IMR-90 (cell line): ENCODE results near the gene C3orf52. TPM values are rescaled to one million over a fixed set of nuclear protein-coding genes. Genes with fewer than 3 reads are reported as not detected.

ENCODE experiments used
- ATAC-seq: fragments of 200-7000 bp; cut with Tn5 transposase; 2 replicates; pipeline ENCODE4 v1.9.1; 2020; ENCODE audit warnings: low read depth, mild to moderate bottlenecking, moderate library complexity
- BruUV-seq: library from RNA; stranded (reverse); fragments of 400-500 nt; replicated peaks from 2 replicates; lab custom pipeline; 2021; lab: Mats Ljungman, UMichigan
- CTCF ChIA-PET: fragments of 300-600 bp; formaldehyde crosslinking; extraction: SDS; loops from one replicate; lab custom pipeline; 2021; ENCODE audit warnings: antibody characterized with exemption; lab: Yijun Ruan, JAX
- POLR2A ChIA-PET: fragments of 300-600 bp; sonication (Branson Sonifier 250); formaldehyde crosslinking; loops from one replicate; lab custom pipeline; 2022; ENCODE audit warnings: antibody characterized with exemption; ENCODE audit not compliant: unreplicated experiment; lab: Charles Lee
- DNase-seq: peaks from one replicate; pipeline ENCODE4 v3.0.0; 2013
- H2AFZ ChIP-seq: replicated peaks from 2 replicates; pipeline ENCODE3; 2013; ENCODE audit warnings: low read length, mild to moderate bottlenecking; ENCODE audit not compliant: poor library complexity
- H2AK5ac ChIP-seq: 2 replicates; pipeline ENCODE4 v1.6.1; 2013; ENCODE audit warnings: low read depth, low read length, inconsistent platforms
- H2AK9ac ChIP-seq: replicated peaks from 2 replicates; pipeline ENCODE3; 2013; ENCODE audit warnings: mild to moderate bottlenecking, low read depth, low read length, moderate library complexity; ENCODE audit not compliant: poor library complexity
- H2BK120ac ChIP-seq: 2 replicates; pipeline ENCODE4 v1.6.1; 2013; ENCODE audit warnings: low read depth, low read length, inconsistent platforms
- H2BK15ac ChIP-seq: 3 replicates; pipeline ENCODE4 v1.6.1; 2013; ENCODE audit warnings: low read depth, low read length, inconsistent platforms
- H2BK20ac ChIP-seq: 2 replicates; pipeline ENCODE4 v1.6.1; 2013; ENCODE audit warnings: low read depth, mild to moderate bottlenecking, inconsistent platforms, low read length, moderate library complexity
- H2BK5ac ChIP-seq: 2 replicates; pipeline ENCODE4 v1.6.1; 2013; ENCODE audit warnings: mild to moderate bottlenecking, low read depth, low read length, inconsistent platforms; ENCODE audit not compliant: poor library complexity, severe bottlenecking
- H3K14ac ChIP-seq: replicated peaks from 2 replicates; pipeline ENCODE4 v1.6.1; 2013; ENCODE audit warnings: low read depth, low read length, inconsistent platforms
- H3K18ac ChIP-seq: 2 replicates; pipeline ENCODE4 v1.6.1; 2013; ENCODE audit warnings: low read depth, low read length, control low read depth
- H3K23ac ChIP-seq: 2 replicates; pipeline ENCODE4 v1.6.1; 2013; ENCODE audit warnings: low read depth, low read length, inconsistent platforms
- H3K27ac ChIP-seq: 2 replicates; pipeline ENCODE4 v1.5.1; 2013; ENCODE audit warnings: mild to moderate bottlenecking, control low read depth, low read length; ENCODE audit not compliant: insufficient read depth
- H3K27me3 ChIP-seq: 2 replicates; pipeline ENCODE4 v1.6.1; 2013; ENCODE audit warnings: low read length; ENCODE audit not compliant: control insufficient read depth, insufficient read depth
- H3K36me3 ChIP-seq: 2 replicates; pipeline ENCODE4 v1.6.1; 2013; ENCODE audit warnings: low read length, mixed read lengths; ENCODE audit not compliant: control insufficient read depth, insufficient read depth
- H3K4ac ChIP-seq: 2 replicates; pipeline ENCODE4 v1.6.1; 2013; ENCODE audit warnings: low read depth, low read length, inconsistent platforms
- H3K4me1 ChIP-seq: 2 replicates; pipeline ENCODE4 v1.6.1; 2013; ENCODE audit warnings: low read length, mixed read lengths; ENCODE audit not compliant: control insufficient read depth, insufficient read depth
- H3K4me2 ChIP-seq: 2 replicates; pipeline ENCODE4 v1.6.1; 2013; ENCODE audit warnings: low read depth, mild to moderate bottlenecking, control low read depth, low read length, moderate library complexity
- H3K4me3 ChIP-seq: 2 replicates; pipeline ENCODE4 v1.5.1; 2013; ENCODE audit warnings: low read depth, mild to moderate bottlenecking, control low read depth, low read length, moderate library complexity; ENCODE audit not compliant: insufficient read depth
- H3K56ac ChIP-seq: 2 replicates; pipeline ENCODE4 v1.6.1; 2013; ENCODE audit warnings: low read length, inconsistent platforms; ENCODE audit not compliant: insufficient read depth; ENCODE audit errors: extremely low read depth
- H3K79me1 ChIP-seq, 2 experiments: 2 replicates each; pipeline ENCODE4 v1.6.1; 2013; ENCODE audit warnings: low read length in 2 of 2, inconsistent platforms in 1 of 2, low read depth in 1 of 2
- H3K9ac ChIP-seq: 2 replicates; pipeline ENCODE4 v1.6.1; 2013; ENCODE audit warnings: low read depth, low read length, control low read depth
- H3K9me1 ChIP-seq: 2 replicates; pipeline ENCODE4 v1.6.1; 2013; ENCODE audit warnings: low read length, inconsistent platforms; ENCODE audit not compliant: insufficient read depth
- H3K9me3 ChIP-seq: 2 replicates; pipeline ENCODE4 v1.6.1; 2013; ENCODE audit warnings: low read length; ENCODE audit not compliant: control insufficient read depth, insufficient read depth
- H4K20me1 ChIP-seq: 2 replicates; pipeline ENCODE4 v1.6.1; 2013; ENCODE audit warnings: low read length, inconsistent platforms; ENCODE audit not compliant: insufficient read depth
- H4K5ac ChIP-seq: 2 replicates; pipeline ENCODE4 v1.6.1; 2013; ENCODE audit warnings: mild to moderate bottlenecking, low read depth, low read length, control low read depth
- H4K8ac ChIP-seq, 2 experiments: 2 replicates each; pipeline ENCODE4 v1.6.1; 2013; ENCODE audit warnings: low read depth in 2 of 2, low read length in 2 of 2, control low read depth in 1 of 2, inconsistent platforms in 1 of 2
- H4K91ac ChIP-seq: 2 replicates; pipeline ENCODE4 v1.6.1; 2013; ENCODE audit warnings: low read depth, low read length, inconsistent platforms; ENCODE audit not compliant: insufficient read depth
- BHLHE40 ChIP-seq: fragments of 150-350 bp; IDR thresholded peaks from 2 replicates; pipeline ENCODE4 v1.6.1; 2016; ENCODE audit warnings: mild to moderate bottlenecking, low read depth, low read length
- CHD1 ChIP-seq: IDR thresholded peaks from 2 replicates; pipeline ENCODE4 v1.6.1; 2012; ENCODE audit warnings: low read depth, low read length, improper control_type of control experiment
- CTCF ChIP-seq: conservative IDR thresholded peaks from 2 replicates; pipeline ENCODE4 v1.5.1; 2012; ENCODE audit warnings: mild to moderate bottlenecking, low read depth, low read length, improper control_type of control experiment
- ELK1 ChIP-seq: fragments of 150-350 bp; IDR thresholded peaks from 2 replicates; pipeline ENCODE4 v1.6.1; 2016; ENCODE audit warnings: low read depth, mild to moderate bottlenecking, low read length, moderate library complexity, borderline replicate concordance
- MAFK ChIP-seq: IDR thresholded peaks from 2 replicates; pipeline ENCODE4 v1.6.1; 2012; ENCODE audit warnings: low read depth, low read length, improper control_type of control experiment
- MAZ ChIP-seq: IDR thresholded peaks from 2 replicates; pipeline ENCODE4 v1.6.1; 2012; ENCODE audit warnings: low read depth, mild to moderate bottlenecking, low read length, improper control_type of control experiment, moderate library complexity, borderline replicate concordance
- MXI1 ChIP-seq: IDR thresholded peaks from 2 replicates; pipeline ENCODE4 v1.6.1; 2012; ENCODE audit warnings: low read depth, mild to moderate bottlenecking, low read length, moderate library complexity, borderline replicate concordance
- NFE2L2 ChIP-seq: fragments of 150-350 bp; IDR thresholded peaks from 2 replicates; pipeline ENCODE4 v1.6.1; 2016; ENCODE audit warnings: low read depth, mild to moderate bottlenecking, low read length
- POLR2A ChIP-seq: IDR thresholded peaks from 2 replicates; pipeline ENCODE4 v1.6.1; 2012; ENCODE audit warnings: mild to moderate bottlenecking, low read depth, low read length
- RAD21 ChIP-seq: IDR thresholded peaks from 2 replicates; pipeline ENCODE4 v1.6.1; 2012; ENCODE audit warnings: low read length, improper control_type of control experiment
- RCOR1 ChIP-seq: IDR thresholded peaks from 2 replicates; pipeline ENCODE4 v1.6.1; 2012; ENCODE audit warnings: mild to moderate bottlenecking, low read length, improper control_type of control experiment; ENCODE audit not compliant: insufficient replicate concordance
- RFX5 ChIP-seq: IDR thresholded peaks from 2 replicates; pipeline ENCODE4 v1.8.0; 2012; ENCODE audit warnings: low read depth, mild to moderate bottlenecking, low read length, moderate library complexity
- SMC3 ChIP-seq: fragments of 150-350 bp; IDR thresholded peaks from 2 replicates; pipeline ENCODE4 v1.6.1; 2016; ENCODE audit warnings: low read depth, mild to moderate bottlenecking, antibody characterized with exemption, low read length, moderate library complexity
- USF2 ChIP-seq: fragments of 150-350 bp; IDR thresholded peaks from 2 replicates; pipeline ENCODE4 v1.6.1; 2017; ENCODE audit warnings: mild to moderate bottlenecking, antibody characterized with exemption, low read length, low read depth
- WGBS, 2 experiments: methylation state at CpG; one replicate each; pipeline versions ENCODE4 v1.1.5 to v1.1.7; 2013; ENCODE audit warnings: missing lambda C conversion rate in 2 of 2; ENCODE audit not compliant: insufficient read length in 1 of 2; ENCODE audit errors: extremely low coverage in 2 of 2; 5-methylcytosine and 5-hydroxymethylcytosine counted together
- dilution Hi-C: fragments of 300-500 bp; cut with HindIII; formaldehyde crosslinking; loops from one replicate; pipeline ENCODE4 v1.14.3; 2018; ENCODE audit warnings: low sequenced_read_pairs; ENCODE audit not compliant: unreplicated experiment
- in situ Hi-C: fragments of 300-500 bp; cut with MboI; formaldehyde crosslinking; loops from 3 replicates; pipeline ENCODE4 v1.14.3; 2019; ENCODE audit warnings: low sequenced_read_pairs, inconsistent platforms, mixed read lengths
- intact Hi-C: fragments of 100-400 bp; cut with micrococcal nuclease; formaldehyde crosslinking; loops from 2 replicates; pipeline ENCODE4 v1.10.0; 2022
- polyA plus RNA-seq, 3 experiments: library from polyadenylated mRNA; depleted of rRNA; stranded (reverse); fragments of >200 nt; gene quantifications; 2 replicates each; pipeline ENCODE4 v1.2.3, GENCODE V29; 2012; ENCODE audit warnings: low replicate concordance in 1 of 3
- total RNA-seq: library from RNA; depleted of rRNA; stranded (reverse); fragments of >200 nt; gene quantifications from 2 replicates; pipeline ENCODE4 v1.2.3, GENCODE V29; 2012

Gene C3orf52
- total and polyA plus RNA-seq, 2 of the 4 experiments (the other 2 are of a cell fraction) = 7.5 to 12.5 TPM

GRCh38 chr3:112092496-112093179 is 6.4 kb downstream of the C3orf52 start:
- in situ Hi-C loops = no loop called here
- Histone ChIP-seq H4K5ac (peak overlapping the region; percentile 84), H3K4ac (peak overlapping the region; percentile 62), H3K4me2 (peak overlapping the region; percentile 81), H3K14ac (peak overlapping the region; percentile 75), H2AFZ (peak overlapping the region; percentile 34), H2BK5ac (peak overlapping the region; percentile 72), H2BK15ac (peak overlapping the region; percentile 3; the same call in 1 of the 3 replicates), H4K20me1 (no peaks in the 10 kb centered on the region), H3K27ac (peak overlapping the region; percentile 21; the same call in 1 of the 2 replicates), H4K91ac (peak overlapping the region; percentile 13; the same call in 1 of the 2 replicates), H3K4me1 (peaks cover 13% of the 10 kb centered on the region), H3K79me1 (peaks cover 15 to 58% of the 10 kb centered on the region in 2 experiments; a peak in 3 of 4 replicates), H3K36me3 (no peaks in the 10 kb centered on the region), H4K8ac (peak overlapping the region; percentile 49 to 77; a peak in 3 of 4 replicates), H3K4me3 (no peak overlapping the region; the same call in 1 of the 2 replicates), H3K18ac (peak overlapping the region; percentile 42), H3K23ac (peak overlapping the region; percentile 49), H2BK120ac (peak overlapping the region; percentile 47), H3K9ac (peak overlapping the region; percentile 8), H2BK20ac (peak overlapping the region; percentile 35; the same call in 1 of the 2 replicates), H3K27me3 (no peaks in the 10 kb centered on the region), H2AK9ac (peak overlapping the region; percentile 8), H3K9me1 (peaks cover 12% of the 10 kb centered on the region; the same call in 1 of the 2 replicates), H3K9me3 (peaks cover 3% of the 10 kb centered on the region; the same call in 1 of the 2 replicates), H3K56ac (no peak overlapping the region), H2AK5ac (peak overlapping the region; percentile 21; the same call in 1 of the 2 replicates)
- intact Hi-C loops = no loop called here
- ChIA-PET POLR2A (no interaction called here), CTCF (interaction anchor here (0.7 to 1.5 kb wide), 3 partner anchors 14 to 100 kb away, joined by 3 to 4 read pairs (median 3); no protein-coding TSS in a partner anchor)
- ATAC-seq (peak; percentile 64), DNase-seq (peak; percentile 37)
- dilution Hi-C loops = no loop called here
- no TSS peak for BruUV-seq
- WGBS, 2 experiments = 18% methylated on average over 2 of the region's 6 CpGs; no CpG with 5 or more reads in 1 of the 2 experiments
- TF ChIP-seq NFE2L2 (no peak), MXI1 (no peak), CHD1 (no peak), POLR2A (no peak), MAFK (no peak), RAD21 (no peak), CTCF (no peak), BHLHE40 (no peak), MAZ (no peak), USF2 (no peak), RFX5 (no peak), SMC3 (no peak), RCOR1 (no peak), ELK1 (no peak)
